ENCODE results near the gene CD58.
"Not testable (repeated sequence)": the region's sequence is repeated elsewhere in the genome, so short reads cannot be mapped to it uniquely, and the experiment has no call there.

Gene CD58

GRCh38 chr1:116591951-116592605 is 21.3 kb upstream of the CD58 start:
- not testable (repeated sequence) for DNase-seq

GRCh38 chr1:116591006-116591950 is 20.5 kb upstream of the CD58 start:
- not testable (repeated sequence) for DNase-seq

GRCh38 chr1:116590359-116591005 is 19.7 kb upstream of the CD58 start:
- DNase-seq, result not testable (repeated sequence)

GRCh38 chr1:116589101-116589735 is 18.4 kb upstream of the CD58 start:
- DNase-seq, result not testable (repeated sequence)

GRCh38 chr1:116587501-116588227 is 16.8 kb upstream of the CD58 start:
- no peak for DNase-seq

- DNase-seq, result no peak
Measured at GRCh38 chr1:116586741-116587143, 15.9 kb upstream of the CD58 start.

GRCh38 chr1:116585886-116586285 is 15.1 kb upstream of the CD58 start:
- DNase-seq, result no peak

- no peak for DNase-seq
Measured at GRCh38 chr1:116581323-116581885, 10.6 kb upstream of the CD58 start.

- no peak for DNase-seq
Measured at GRCh38 chr1:116580446-116581322, 9.9 kb upstream of the CD58 start.

GRCh38 chr1:116579259-116579875 is 8.5 kb upstream of the CD58 start:
- DNase-seq, result no peak

- DNase-seq, result no peak
Measured at GRCh38 chr1:116578581-116578980, 7.8 kb upstream of the CD58 start.

GRCh38 chr1:116577759-116578314 is 7.0 kb upstream of the CD58 start:
- DNase-seq, result no peak

- DNase-seq, result peak; percentile 64 to 65
Measured at GRCh38 chr1:116574581-116575291, 3.9 kb upstream of the CD58 start.

- DNase-seq, result no peak
Measured at GRCh38 chr1:116573431-116574095, 2.7 kb upstream of the CD58 start.

- no peak for DNase-seq
Measured at GRCh38 chr1:116572771-116573430, 2.1 kb upstream of the CD58 start.

- DNase-seq, result no peak
Measured at GRCh38 chr1:116572099-116572498, 1.3 kb upstream of the CD58 start.

- no peak for DNase-seq
Measured at GRCh38 chr1:116571215-116571919, 541 bp upstream of the CD58 start.

All from stimulated activated CD4-positive, alpha-beta T cell treated with anti-CD3 and anti-CD28 coated beads, Interleukin-2, amount 100 ng/mL, for 24 hours (primary cell).